NCI-H1694 (cell line): ENCODE data around the gene ZNFX1.

Experiments used
- DNase-seq: peaks from one replicate; lab custom pipeline; 2025; lab: John Stamatoyannopoulos, UW

Gene ZNFX1

DNA sequence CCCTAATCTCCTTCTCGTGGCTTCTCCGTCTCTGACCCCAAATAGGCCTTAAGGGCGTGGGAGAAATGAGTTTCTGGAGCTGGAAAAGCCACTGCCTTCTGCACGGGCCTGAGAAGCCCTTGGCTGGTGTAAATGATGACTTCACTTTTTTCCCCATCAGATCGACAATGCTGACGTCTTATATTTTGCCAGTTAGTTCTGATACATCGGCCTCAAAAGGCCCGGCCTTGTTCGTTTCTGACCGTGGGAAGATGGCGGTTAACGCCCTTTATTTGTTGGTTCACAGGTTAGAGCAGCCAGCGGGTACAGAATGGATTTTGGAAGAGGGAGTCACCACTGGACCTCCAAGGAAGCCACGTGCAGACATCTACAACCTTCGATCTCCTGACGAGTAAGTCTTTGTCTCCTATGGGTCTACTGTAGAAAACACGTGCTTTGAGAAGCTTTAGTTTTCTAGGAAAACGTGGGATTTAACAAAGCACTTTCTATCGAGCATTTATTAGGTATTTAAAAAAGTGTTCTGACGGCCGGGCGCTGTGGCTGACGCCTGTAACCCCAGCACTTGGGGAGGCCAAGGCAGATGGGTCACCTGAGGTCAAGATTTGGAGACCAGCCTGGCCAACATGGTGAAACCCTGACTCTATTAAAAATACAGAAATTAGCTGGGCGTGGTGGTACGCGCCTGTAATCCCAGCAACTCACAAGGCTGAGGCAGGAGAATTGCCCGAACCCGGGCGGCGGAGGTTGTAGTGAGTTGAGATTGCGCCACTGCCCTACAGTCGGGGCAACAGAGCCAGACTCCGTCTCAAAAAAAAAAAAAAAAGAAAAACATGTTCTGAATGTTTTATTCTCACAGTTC lies 1.2 kb upstream of the ZNFX1 start:
- DNase-seq: no peak

DNA sequence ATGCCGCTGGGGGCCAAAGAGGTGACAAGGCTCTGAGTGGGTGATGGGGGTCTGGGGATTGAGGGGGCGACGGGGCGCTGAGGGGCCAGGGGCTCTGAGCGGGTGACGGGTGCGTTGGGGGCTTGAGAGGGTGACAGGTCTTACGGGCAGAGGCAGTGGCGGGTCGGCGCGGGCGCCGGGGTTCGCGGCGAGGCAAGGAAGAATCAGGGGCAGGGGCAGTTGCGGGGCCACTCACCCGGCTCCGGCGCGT lies 146 bp downstream of the ZNFX1 start:
- DNase-seq: no peak

DNA sequence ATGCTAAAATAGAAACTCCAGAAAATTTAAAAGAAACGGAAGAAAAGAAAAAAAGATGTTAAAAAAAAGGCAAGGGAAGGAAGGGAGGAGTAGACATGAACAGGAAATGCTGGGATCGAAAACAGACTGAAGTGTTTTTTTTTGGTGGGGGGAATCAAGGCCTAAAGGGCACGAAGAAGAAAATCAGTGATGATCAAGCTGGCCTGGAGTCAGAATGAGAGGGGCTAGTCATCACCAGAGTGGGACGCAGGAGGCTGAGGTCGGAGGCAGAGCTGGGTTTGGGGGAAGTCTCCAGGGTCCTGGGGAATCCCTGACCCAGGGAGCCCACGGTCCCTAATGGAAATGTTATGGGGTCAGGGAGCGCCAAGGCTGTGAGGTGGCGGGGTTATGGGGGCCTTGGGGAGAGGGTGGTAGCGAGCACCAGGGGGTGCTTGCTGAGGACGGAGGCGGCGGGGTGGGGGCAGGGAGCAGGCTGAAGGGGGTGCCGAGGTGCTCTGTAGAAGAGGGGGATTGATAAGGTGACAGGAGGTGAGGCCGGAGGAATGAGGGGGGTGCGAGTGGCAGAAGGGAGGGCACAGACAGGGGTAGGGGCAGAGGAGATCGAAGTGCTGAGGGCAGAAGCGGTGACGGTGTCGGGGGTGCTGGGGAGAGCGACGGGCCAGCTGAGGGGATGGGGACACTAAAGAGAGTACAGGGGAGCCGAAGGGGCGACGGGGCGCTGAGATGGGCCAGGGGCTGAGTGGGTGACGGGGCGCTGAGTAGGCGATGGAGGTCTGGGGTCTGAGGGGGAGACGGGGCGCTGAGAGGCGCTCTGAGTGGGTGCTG lies 684 bp downstream of the ZNFX1 start:
- no peak for DNase-seq

DNA sequence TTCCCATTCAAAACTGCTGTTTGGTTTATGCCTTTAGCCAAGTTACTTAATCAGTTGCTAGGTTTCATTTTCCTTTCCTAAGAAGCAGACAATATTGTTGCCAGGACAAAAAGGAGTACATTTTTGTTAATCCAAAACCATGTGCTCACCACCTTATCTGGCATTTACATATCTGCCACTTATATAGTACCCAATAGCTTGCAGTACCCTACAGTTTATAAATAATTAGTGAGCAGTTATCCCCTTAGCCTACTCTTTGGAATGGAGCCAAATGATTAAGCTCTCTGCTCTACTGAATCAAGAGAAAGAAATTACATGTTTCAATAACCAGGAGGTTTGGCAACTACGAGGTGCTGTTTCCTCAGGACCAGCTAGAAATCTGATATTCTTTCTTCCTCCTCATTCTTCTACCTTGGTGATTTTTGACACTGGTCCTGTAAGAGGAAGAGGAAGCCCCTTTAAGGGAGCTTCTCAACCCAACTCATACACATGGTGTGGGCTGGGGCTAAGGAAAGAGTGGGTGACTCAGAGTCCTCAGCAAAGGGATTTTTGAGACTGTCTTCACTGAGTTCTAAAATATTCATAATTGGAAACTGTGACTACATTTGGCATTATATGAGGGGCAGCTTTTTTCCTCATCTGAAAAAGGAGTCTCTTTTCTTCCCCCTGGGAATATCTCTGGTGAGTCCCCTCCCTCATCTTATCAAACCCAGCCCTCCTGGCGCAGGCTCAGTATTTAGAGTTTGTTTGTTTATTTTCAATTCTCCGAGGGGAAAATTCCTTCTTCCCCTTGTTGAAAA lies 1.5 kb downstream of the ZNFX1 start:
- DNase-seq: no peak

DNA sequence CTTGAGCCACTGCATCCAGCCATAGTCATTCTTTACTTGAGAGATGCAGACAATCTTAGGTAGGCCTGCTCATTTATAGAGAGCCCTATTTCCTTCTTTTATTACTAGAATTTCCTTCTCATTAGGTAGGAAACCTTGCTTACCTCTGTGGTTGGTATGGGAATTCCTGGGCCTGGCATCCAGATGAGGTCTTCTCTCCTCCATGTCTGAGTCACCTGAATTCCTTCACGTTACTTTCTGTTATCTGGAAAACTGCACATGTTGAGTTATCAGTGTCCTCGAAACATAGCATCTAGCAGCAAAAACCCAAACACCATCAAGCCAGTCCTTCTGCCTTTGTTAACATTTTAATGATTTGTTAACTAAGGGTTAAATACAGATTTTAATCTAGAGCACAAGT lies 2.2 kb downstream of the ZNFX1 start:
- no peak for DNase-seq

DNA sequence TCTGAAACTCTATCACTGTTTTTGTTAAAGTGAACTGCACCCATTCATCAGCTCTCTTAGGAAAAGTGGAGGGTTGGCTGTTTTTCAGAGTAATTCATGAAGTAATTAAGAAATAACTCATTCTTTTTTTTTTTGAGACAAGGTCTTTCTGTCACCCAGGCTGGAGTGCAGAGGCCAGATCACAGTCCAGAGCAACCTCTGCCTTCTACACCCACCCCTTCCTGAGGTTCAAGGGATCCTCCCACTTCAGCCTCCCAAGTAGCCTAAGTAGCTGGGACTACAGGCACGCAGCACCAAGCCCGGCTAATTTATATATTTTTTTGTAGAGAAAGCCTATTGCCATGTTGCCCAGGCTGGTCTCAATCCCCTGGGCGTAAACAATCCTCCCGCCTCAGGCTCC lies 2.6 kb downstream of the ZNFX1 start:
- no peak for DNase-seq

DNA sequence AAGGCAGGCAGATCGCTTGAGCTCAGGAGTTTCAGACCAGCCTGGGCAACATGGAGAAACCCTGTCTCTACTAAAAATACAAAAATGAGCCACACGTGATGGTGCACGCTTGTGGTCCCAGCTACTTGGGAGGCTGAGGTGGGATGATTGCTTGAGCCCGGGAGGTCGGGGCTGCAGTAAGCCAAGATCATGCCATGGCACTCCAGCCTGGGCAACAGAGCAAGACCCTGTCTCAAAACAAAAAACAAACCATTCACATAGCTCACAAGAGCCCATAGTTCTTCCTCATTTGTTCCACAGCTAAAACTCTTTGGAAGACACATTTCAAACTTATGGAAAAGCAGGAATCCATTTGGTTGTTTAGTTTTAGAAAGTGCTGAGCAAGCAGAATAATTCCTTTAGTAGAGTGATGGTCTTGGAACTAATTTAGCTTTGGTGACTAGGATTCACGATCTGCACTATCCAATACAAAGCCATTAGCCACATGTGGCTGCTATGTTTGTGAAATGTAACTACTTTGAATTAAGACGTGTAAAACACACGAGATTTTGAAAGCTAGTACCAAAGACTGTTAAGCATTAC lies 4.1 kb downstream of the ZNFX1 start:
- no peak for DNase-seq

DNA sequence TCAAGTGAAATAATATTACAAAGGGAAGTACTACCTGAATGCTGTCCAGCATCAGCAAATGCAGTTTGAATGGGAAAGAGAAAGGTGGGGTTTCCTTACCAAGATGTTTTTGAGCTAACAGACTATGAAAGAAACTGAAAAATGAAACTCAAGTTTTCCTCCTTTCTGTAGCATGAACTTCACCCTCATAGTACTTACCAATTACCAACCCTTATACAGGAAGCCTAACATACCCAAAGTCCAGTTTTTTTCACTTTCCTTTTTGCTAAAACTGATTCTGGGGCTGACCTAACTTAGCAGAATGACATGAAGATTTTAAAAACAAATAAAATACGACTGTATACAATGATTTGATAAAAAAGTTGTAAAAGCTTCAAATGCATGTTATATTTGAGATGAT lies 5.2 kb downstream of the ZNFX1 start:
- DNase-seq: no peak

DNA sequence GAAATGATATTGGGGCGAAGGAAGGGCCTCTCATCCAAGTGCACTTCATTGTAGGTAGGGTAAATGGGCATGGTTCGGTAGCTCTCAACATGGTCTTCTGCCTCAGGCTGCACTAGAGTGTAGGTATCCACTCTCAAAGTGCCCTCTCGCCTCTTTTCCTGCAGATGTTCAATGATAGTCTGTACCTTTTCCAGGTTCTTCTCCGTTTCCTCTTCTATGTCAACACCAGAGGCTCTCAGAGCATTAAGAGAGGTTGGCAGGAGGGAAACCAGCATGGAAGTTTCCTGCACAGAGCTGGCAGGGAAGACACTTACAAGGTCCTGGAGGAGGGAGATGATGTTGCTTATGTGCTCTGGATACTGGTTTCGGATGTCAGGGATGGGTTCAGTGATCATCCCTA lies 7.1 kb downstream of the ZNFX1 start:
- DNase-seq: no peak

DNA sequence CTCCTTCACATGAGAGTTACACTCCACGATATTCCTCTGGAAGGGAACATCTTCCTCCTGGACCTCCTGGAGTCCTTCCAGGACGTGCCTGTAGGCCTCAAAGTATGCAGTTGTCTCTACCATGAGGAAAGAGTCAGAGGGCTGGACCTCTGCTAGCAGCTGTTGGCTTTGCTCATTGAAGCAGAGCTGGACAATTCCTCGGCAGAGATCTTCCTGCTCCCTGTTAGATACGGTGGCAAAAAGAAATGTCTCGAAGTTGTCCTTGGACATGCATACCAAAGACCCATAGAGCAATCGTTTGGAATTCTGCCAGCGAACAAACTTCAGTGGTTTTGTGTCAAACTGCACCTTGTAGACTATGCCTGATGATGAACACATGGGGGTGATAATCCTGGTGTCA lies 7.7 kb downstream of the ZNFX1 start:
- no peak for DNase-seq

DNA sequence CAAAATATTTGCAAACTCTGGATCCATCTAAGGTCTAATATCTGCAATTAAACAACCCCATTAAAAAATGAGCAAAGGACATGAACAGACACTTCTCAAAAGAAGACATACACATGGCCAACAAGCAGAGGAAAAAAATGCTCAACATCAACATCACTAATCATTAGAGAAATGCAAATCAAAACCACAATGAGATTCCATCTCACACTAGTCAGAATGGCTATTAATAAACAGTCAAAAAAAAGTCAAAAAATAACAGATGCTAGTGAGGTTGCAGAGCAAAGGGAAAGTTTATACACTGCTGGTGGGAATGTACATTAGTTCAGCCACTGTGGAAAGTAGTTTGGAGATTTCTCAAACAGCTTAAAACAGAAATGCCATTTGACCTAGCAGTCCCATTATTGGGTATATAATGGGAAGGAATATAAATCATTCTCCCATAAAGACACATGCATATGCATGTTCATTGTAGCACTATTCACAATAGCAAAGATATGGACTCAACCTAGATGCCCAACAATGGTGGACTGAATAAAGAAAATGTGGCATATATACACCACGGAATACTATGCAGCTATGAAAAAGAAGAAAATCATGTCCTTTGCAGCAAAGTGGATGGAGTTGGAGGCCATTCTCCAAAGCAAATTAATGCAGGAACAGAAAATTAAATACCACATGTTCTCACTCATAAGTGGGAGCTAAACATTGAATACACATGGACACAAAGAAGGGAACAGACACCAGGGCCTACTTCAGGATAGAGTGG lies 9.1 kb downstream of the ZNFX1 start:
- no peak for DNase-seq

DNA sequence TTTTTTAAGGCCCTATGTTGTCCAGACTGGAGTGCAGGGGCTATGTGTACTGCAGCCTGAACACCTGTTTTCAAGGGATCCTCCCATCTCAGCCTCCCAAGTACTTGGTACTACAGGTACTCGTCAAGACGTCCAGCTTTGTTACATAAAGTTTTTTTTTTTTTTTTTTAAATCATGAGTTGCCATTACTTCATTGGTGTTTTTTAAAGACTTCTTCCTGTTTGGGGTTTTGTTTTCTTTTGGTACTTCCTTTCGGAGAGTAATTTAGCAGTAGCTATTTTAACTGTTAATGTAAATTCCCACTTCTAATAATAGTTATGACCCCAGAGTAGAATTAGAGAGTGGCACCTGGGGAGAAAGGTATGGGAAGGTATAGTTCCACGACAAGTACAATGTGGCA lies 10.5 kb downstream of the ZNFX1 start:
- no peak for DNase-seq

DNA sequence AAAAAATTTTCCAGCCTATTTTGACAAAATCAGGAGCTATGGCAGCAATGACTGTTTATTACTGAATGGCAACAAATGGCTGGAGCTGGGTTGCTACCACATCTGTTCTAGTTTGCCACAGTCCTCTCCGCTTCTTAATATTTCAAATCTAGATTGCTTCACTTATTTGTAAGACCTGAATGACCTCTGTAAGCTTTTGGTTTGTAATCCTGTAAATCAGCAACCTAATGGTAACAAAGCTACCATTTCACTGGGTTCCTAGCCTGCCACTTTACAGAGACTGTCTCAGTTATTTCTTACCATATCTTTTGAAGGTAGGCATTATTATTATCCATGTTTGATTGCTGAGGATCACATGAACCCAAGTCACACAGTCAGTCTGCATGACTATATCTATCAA lies 15.4 kb downstream of the ZNFX1 start:
- DNase-seq: no peak

DNA sequence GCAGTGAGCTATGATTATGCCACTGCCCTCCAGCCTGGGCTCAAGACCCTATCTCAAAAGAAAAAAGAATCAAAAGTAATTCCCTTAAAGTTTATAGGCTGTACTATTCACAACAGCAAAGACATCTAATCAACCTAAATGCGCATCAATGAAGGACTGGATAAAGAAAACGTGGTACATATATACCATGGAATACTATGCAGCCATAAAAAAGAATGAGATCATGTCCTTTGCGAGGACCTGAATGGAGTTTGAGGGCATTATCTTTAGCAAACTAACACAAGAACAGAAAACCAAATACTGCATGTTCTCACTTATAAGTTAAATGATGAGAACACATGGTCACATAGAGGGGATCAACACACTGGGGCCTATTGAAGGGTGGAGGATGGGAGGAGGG lies 16.7 kb downstream of the ZNFX1 start:
- DNase-seq: no peak

DNA sequence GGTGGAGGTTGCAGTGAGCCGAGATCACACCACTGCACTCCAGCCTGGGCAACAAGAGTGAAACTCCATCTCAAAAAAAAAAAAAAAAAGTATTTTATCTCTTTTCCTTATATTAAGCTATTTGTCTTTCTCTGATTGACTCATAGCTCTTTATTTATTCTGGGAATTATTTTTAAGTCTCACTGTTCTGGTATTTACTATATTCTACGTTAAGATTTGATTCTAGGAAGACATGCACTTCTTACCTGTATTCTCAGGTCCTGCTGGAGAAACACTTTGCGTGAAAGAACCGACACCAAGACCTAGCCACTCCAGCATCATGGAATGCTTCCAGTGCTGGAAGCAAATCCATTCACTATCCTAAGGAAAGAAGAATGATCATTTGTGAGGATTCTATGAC lies 17.6 kb downstream of the ZNFX1 start:
- no peak for DNase-seq

DNA sequence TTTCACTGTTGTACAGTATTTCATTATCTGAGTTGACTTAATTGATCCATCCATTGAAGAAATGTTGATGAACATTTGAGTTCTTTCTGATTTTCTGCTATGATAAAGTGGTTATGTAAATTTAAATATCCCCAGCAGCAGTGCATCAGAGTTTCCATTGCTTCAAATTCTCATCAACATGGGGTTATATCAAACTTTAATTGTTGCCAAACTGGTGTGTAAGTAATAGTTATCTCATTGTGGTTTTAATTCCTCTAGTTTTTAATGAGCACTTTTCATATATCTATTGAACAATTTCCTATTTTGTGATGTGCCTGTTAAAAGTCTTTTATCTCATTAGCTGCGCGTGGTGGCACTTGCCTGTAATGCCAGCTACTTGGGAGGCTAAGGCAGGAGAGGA lies 18.1 kb downstream of the ZNFX1 start:
- DNase-seq: no peak

DNA sequence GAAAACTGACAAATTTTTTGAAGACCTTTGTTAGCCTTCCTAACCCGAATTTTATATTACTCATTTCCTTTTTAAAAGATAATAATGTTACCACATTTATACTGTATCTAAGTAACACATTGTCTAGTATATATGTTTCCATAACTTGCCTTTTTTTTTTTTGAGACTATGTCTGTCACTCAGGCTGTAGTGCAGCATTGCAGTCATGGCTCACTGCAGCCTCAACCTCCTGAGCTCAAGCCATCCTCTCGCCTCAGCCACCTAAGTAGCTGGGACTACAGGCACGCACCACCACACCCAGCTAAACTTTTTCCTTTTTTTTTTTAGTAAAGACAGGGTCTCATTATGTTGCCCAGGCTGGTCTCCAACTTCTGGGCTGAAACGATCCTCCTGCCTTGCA lies 18.6 kb downstream of the ZNFX1 start:
- DNase-seq: no peak

DNA sequence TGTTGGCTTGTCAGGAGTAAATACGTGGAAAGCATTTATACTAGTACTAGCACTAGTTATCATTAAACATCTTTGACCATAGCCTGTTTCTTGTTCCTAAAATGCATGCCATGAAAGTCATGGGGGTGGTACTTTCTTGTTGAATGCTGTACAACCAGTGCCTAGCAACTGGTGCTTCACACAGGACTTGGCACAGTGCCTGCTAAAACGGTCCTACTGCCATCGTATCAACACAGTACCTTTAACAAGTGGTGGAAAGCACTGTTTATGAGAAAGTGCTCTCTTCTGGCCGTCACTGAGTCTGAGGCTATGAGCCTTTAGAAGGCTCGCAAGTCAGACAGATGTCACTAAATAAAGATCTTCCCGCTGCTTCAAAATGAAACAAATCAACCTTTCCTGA lies 21.6 kb downstream of the ZNFX1 start:
- no peak for DNase-seq

DNA sequence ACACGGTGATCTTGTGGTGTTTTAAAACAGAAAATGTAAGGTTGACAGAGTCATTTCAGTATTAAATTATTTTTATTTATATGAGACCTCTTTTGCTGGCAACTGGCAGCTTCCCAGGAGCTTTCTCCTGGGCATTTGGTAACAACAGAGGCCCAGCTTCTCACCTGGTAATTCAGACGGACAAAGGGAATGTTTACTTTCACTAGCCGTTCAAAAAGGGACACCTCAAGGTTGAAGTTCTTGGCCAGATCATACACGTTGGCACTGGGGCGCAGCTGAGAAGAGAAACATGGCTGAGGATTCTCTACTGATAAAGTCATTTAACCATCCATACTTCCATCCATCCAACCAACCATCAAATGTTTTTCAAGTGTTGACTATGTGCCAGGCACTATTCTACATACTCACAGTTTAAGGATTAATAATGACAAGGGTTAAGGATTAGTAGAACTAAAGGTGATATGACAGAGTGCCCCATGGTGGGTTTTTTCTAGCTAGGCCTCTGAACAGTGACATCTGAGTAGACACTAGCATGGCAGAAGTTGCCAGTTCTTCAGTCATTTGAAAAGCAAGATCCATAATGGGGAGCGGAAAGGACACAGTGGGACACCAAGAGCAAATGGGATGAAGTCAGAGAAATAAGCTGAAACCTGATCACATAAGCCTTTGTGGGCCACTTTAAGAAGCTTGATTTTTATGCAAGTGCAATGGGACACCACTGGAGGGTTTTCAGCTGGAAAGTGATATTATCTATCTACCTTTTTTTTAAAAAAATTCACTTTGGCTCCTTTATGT lies 25.1 kb downstream of the ZNFX1 start:
- DNase-seq: no peak

DNA sequence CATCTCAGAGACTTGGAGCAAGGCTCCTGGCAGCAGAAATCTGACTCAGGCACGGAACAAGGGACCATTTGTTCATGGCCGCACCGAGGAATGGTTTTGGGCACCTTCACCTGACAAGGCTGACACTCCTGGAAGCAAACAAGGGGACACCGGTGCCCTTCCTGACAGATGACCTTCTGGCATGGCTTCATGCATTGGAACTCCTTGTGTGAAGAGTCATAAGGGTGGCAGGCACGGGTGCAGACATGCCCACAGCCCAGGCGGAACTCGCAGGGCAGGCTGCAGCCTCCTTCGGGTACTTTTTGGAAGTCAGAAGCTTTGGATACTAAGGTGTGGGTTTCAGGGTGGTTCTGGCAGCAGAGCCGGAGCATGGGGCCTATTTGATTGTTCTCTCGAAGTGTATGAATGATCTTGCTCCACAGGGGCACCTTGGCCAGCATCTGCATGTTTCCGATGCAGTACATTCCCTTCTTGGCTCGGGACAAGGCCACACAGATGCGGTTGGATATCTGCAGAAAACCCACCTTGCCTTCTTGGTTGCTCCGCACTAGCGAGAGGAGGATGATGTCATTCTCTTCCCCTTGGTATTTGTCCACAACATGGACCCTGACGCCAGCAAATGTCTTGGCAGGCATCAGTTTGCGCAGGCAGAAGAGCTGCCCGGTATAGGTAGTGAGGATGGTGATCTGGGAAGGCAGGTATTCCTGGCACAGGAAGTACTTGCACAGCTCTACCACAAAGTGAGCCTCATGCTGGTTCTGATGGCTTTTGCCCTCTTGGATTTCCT lies 28.8 kb downstream of the ZNFX1 start:
- no peak for DNase-seq
